Activated CD4-positive, alpha-beta T cell treated with anti-CD3 and anti-CD28 coated beads, Interleukin-2, amount 50 U/mL, for 16 hours (primary cell): ENCODE results near the gene WWOX.
A peak's percentile ranks its signal among the peaks of the same experiment; 100 is the strongest.

Experiments used
- DNase-seq: peaks from one replicate; pipeline ENCODE4 v3.0.0-alpha.2; 2020

WWOX gene

GRCh38 chr16:78984887-78985464 lies 885.5 kb downstream of the WWOX start:
- no peak for DNase-seq

GRCh38 chr16:78985716-78986605 lies 886.5 kb downstream of the WWOX start:
- DNase-seq, result no peak

GRCh38 chr16:78987666-78988065 lies 888.2 kb downstream of the WWOX start:
- no peak for DNase-seq

GRCh38 chr16:78988361-78988969 lies 889.0 kb downstream of the WWOX start:
- no peak for DNase-seq

GRCh38 chr16:78990309-78990701 lies 890.9 kb downstream of the WWOX start:
- no peak for DNase-seq

GRCh38 chr16:78992001-78992400 lies 892.5 kb downstream of the WWOX start:
- DNase-seq, result no peak

- DNase-seq, result no peak
Observed at GRCh38 chr16:78993346-78993745, 893.9 kb downstream of the WWOX start.

GRCh38 chr16:78994135-78994745 lies 894.8 kb downstream of the WWOX start:
- peak; percentile 13 for DNase-seq

GRCh38 chr16:78995441-78995840 lies 896.0 kb downstream of the WWOX start:
- no peak for DNase-seq

GRCh38 chr16:78996790-78997189 lies 897.3 kb downstream of the WWOX start:
- no peak for DNase-seq

GRCh38 chr16:78998879-78999278 lies 899.4 kb downstream of the WWOX start:
- DNase-seq, result no peak

- no peak for DNase-seq
Observed at GRCh38 chr16:79001156-79001967, 901.9 kb downstream of the WWOX start.

- no peak for DNase-seq
Observed at GRCh38 chr16:79003026-79003609, 903.7 kb downstream of the WWOX start.

- no peak for DNase-seq
Observed at GRCh38 chr16:79004309-79004708, 904.9 kb downstream of the WWOX start.

- no peak for DNase-seq
Observed at GRCh38 chr16:79005096-79005495, 905.6 kb downstream of the WWOX start.

- DNase-seq, result no peak
Observed at GRCh38 chr16:79006206-79006605, 906.8 kb downstream of the WWOX start.

GRCh38 chr16:79006765-79007164 lies 907.3 kb downstream of the WWOX start:
- no peak for DNase-seq

GRCh38 chr16:79007614-79008013 lies 908.2 kb downstream of the WWOX start:
- peak; percentile 73 for DNase-seq

GRCh38 chr16:79008036-79008868 lies 908.8 kb downstream of the WWOX start:
- DNase-seq, result peak; percentile 51

- DNase-seq, result no peak
Observed at GRCh38 chr16:79008869-79009179, 909.4 kb downstream of the WWOX start.

GRCh38 chr16:79009896-79010295 lies 910.4 kb downstream of the WWOX start:
- DNase-seq, result no peak

GRCh38 chr16:79011282-79011681 lies 911.8 kb downstream of the WWOX start:
- no peak for DNase-seq
